ENCODE results near the gene COG5. TPM values are rescaled to one million over a fixed set of nuclear protein-coding genes. Genes with fewer than 3 reads are reported as not detected.

COG5 gene
- total and polyA plus RNA-seq, 8 donors: 4.1 to 34.7 (median 26.5) TPM

- H3K4me3 ChIP-seq: no peak overlapping the region
- H3K4me1 ChIP-seq: no peaks in the 10 kb centered on the region
- WGBS, 2 donors: 80 to 87% methylated on average over 4 of the region's 4 CpGs
- H3K27me3 ChIP-seq: no peaks in the 10 kb centered on the region
- no peaks in the 10 kb centered on the region for H3K36me3 ChIP-seq
- ATAC-seq (no peak), FAIRE-seq (no peak), DNase-seq (no peak)
- no peak overlapping the region for H3K27ac ChIP-seq
- no peak for TF ChIP-seq CTCF (IDR thresholded peaks at IDR 0.05)
- H3K9me3 ChIP-seq: no peaks in the 10 kb centered on the region
- intact Hi-C loops (cut with DNase I): no loop called here
Observed at GRCh38 chr7:107386548-107387102, 177.1 kb downstream of the COG5 start.

GRCh38 chr7:107384025-107384424, 179.7 kb downstream of the COG5 start:
- Histone ChIP-seq H3K4me3 (no peak overlapping the region), H3K4me1 (no peaks in the 10 kb centered on the region), H3K27ac (no peak overlapping the region), H3K27me3 (no peaks in the 10 kb centered on the region), H3K9me3 (no peaks in the 10 kb centered on the region), H3K36me3 (no peaks in the 10 kb centered on the region)
- WGBS, 2 donors: 86 to 92% methylated on average over 5 of the region's 5 CpGs
- intact Hi-C loops (cut with DNase I): no loop called here
- FAIRE-seq (no peak), ATAC-seq (no peak), DNase-seq (no peak)
- TF ChIP-seq CTCF (IDR thresholded peaks at IDR 0.05): no peak

- Histone ChIP-seq H3K36me3 (no peaks in the 10 kb centered on the region), H3K4me3 (no peak overlapping the region), H3K27me3 (no peaks in the 10 kb centered on the region), H3K4me1 (no peaks in the 10 kb centered on the region), H3K27ac (no peak overlapping the region), H3K9me3 (no peaks in the 10 kb centered on the region)
- no peak for FAIRE-seq
- intact Hi-C loops (cut with DNase I): no loop called here
- 96 to 99% methylated on average over 4 of the region's 4 CpGs for WGBS, 2 donors
- ATAC-seq: no peak
- DNase-seq: no peak
- no peak for TF ChIP-seq CTCF (IDR thresholded peaks at IDR 0.05)
Observed at GRCh38 chr7:107383203-107383602, 180.5 kb downstream of the COG5 start.

- no peak overlapping the region for H3K4me3 ChIP-seq
- DNase-seq (no peak), FAIRE-seq (no peak), ATAC-seq (no peak)
- H3K9me3 ChIP-seq: no peaks in the 10 kb centered on the region
- TF ChIP-seq CTCF (IDR thresholded peaks at IDR 0.05): no peak
- H3K27ac ChIP-seq: no peak overlapping the region
- H3K4me1 ChIP-seq: no peaks in the 10 kb centered on the region
- H3K27me3 ChIP-seq: no peaks in the 10 kb centered on the region
- H3K36me3 ChIP-seq: no peaks in the 10 kb centered on the region
- intact Hi-C loops (cut with DNase I): no loop called here
- WGBS, 2 donors: 47 to 53% methylated on average over 4 of the region's 4 CpGs
Observed at GRCh38 chr7:107381453-107381852, 182.3 kb downstream of the COG5 start.

GRCh38 chr7:107373354-107373753, 190.4 kb downstream of the COG5 start:
- intact Hi-C loops (cut with DNase I): no loop called here
- no peak for DNase-seq
- H3K27me3 ChIP-seq: no peaks in the 10 kb centered on the region
- WGBS, 2 donors: 90% methylated on average over 4 of the region's 4 CpGs
- H3K4me3 ChIP-seq: no peak overlapping the region
- FAIRE-seq: no peak
- no peaks in the 10 kb centered on the region for H3K9me3 ChIP-seq
- H3K4me1 ChIP-seq: no peaks in the 10 kb centered on the region
- no peak overlapping the region for H3K27ac ChIP-seq
- ATAC-seq: no peak
- TF ChIP-seq CTCF (IDR thresholded peaks at IDR 0.05): no peak
- H3K36me3 ChIP-seq: no peaks in the 10 kb centered on the region
